ENCODE measurements around the gene ZNF385A. TPM values are rescaled to one million over a fixed set of nuclear protein-coding genes. Genes with fewer than 3 reads are reported as not detected.

ZNF385A gene
- total and polyA plus RNA-seq, 2 of the 4 experiments (the other 2 are of a cell fraction): 0.36 to 2.5 TPM

- Histone ChIP-seq H2AFZ (replicated peaks; ENCODE audit: low read length, poor library complexity) (peak overlapping the region; percentile 49), H2BK20ac (ENCODE audit: low read depth, low read length) (no peak overlapping the region), H3K23ac (ENCODE audit: low read depth, low read length) (peak overlapping the region; percentile 66; the same call in 1 of the 2 replicates), H3K56ac (ENCODE audit: extremely low read depth, insufficient read depth, low read length) (no peak overlapping the region), H4K91ac (ENCODE audit: insufficient read depth, low read depth, low read length) (no peak overlapping the region; the same call in 1 of the 2 replicates), H3K9me1 (ENCODE audit: insufficient read depth, low read length) (peaks cover 29% of the 10 kb centered on the region), H3K4ac (ENCODE audit: low read depth, low read length) (peak overlapping the region; percentile 42), H4K8ac (ENCODE audit: low read depth in 2 of 2, low read length in 2 of 2) (peak overlapping the region in 1 of 2 experiments; percentile 29; a peak in 1 of 4 replicates), H2BK5ac (ENCODE audit: low read depth, low read length, poor library complexity, severe bottlenecking) (peak overlapping the region; percentile 23), H3K9ac (ENCODE audit: low read depth, low read length) (peak overlapping the region; percentile 3; the same call in 1 of the 2 replicates), H3K36me3 (ENCODE audit: control insufficient read depth, insufficient read depth, low read length) (peaks cover 31% of the 10 kb centered on the region), H2BK15ac (ENCODE audit: low read depth, low read length) (no peak overlapping the region), H3K9me3 (ENCODE audit: control insufficient read depth, insufficient read depth, low read length) (no peaks in the 10 kb centered on the region), H4K5ac (ENCODE audit: low read depth, low read length) (no peak overlapping the region), H2AK9ac (replicated peaks; ENCODE audit: low read depth, low read length, poor library complexity) (peak overlapping the region; percentile 83), H3K4me3 (ENCODE audit: insufficient read depth, low read depth, low read length) (no peak overlapping the region), H3K79me1 (ENCODE audit: low read depth in 1 of 2, low read length in 2 of 2) (peaks cover 13 to 65% of the 10 kb centered on the region in 2 experiments), H4K20me1 (ENCODE audit: insufficient read depth, low read length) (peaks cover 92% of the 10 kb centered on the region), H3K4me1 (ENCODE audit: control insufficient read depth, insufficient read depth, low read length) (peaks cover 34% of the 10 kb centered on the region), H2BK120ac (ENCODE audit: low read depth, low read length) (no peak overlapping the region), H3K18ac (ENCODE audit: low read depth, low read length) (no peak overlapping the region), H2AK5ac (ENCODE audit: low read depth, low read length) (peak overlapping the region; percentile 76; the same call in 1 of the 2 replicates), H3K27ac (ENCODE audit: insufficient read depth, low read length) (peak overlapping the region; percentile 10), H3K4me2 (ENCODE audit: low read depth, low read length) (peak overlapping the region; percentile 22), H3K14ac (replicated peaks; ENCODE audit: low read depth, low read length) (peak overlapping the region; percentile 74), H3K27me3 (ENCODE audit: control insufficient read depth, insufficient read depth, low read length) (no peaks in the 10 kb centered on the region)
- 80% methylated on average over 4 of the region's 9 CpGs; no CpG with 5 or more reads in 1 of the 2 experiments for WGBS, 2 experiments (ENCODE audit: extremely low coverage in 2 of 2, insufficient read length in 1 of 2)
- in situ Hi-C loops (cut with MboI; ENCODE audit: low sequenced_read_pairs) (no loop called here), intact Hi-C loops (cut with micrococcal nuclease) (no loop called here), dilution Hi-C loops (cut with HindIII; ENCODE audit: low sequenced_read_pairs, unreplicated experiment) (no loop called here)
- DNase-seq (no peak), ATAC-seq (ENCODE audit: low read depth) (no peak)
- POLR2A ChIA-PET (ENCODE audit: unreplicated experiment): interaction anchor here (0.6 kb wide), 1 partner anchor 1527 kb away, joined by 6 read pairs; no protein-coding TSS in a partner anchor
- no TSS peak for BruUV-seq (replicated peaks)
- CTCF ChIA-PET: interaction anchor here (1.1 to 1.8 kb wide), 4 partner anchors 14 to 34 kb away, joined by 3 to 5 read pairs (median 4); no protein-coding TSS in a partner anchor
- TF ChIP-seq MAFK (IDR thresholded peaks at IDR 0.05; ENCODE audit: low read depth, low read length) (no peak), CHD1 (IDR thresholded peaks at IDR 0.05; ENCODE audit: low read depth, low read length) (no peak), NFE2L2 (IDR thresholded peaks at IDR 0.05; ENCODE audit: low read depth, low read length) (no peak), MXI1 (IDR thresholded peaks at IDR 0.05; ENCODE audit: borderline replicate concordance, low read depth, low read length) (no peak), POLR2A (IDR thresholded peaks at IDR 0.05; ENCODE audit: low read depth, low read length) (no peak), RFX5 (IDR thresholded peaks at IDR 0.05; ENCODE audit: low read depth, low read length) (no peak), SMC3 (IDR thresholded peaks at IDR 0.05; ENCODE audit: low read depth, low read length) (no peak), RCOR1 (IDR thresholded peaks at IDR 0.05; ENCODE audit: insufficient replicate concordance, low read length) (no peak), USF2 (IDR thresholded peaks at IDR 0.05; ENCODE audit: low read depth, low read length) (no peak), ELK1 (IDR thresholded peaks at IDR 0.05; ENCODE audit: borderline replicate concordance, low read depth, low read length) (no peak), BHLHE40 (IDR thresholded peaks at IDR 0.05; ENCODE audit: low read depth, low read length) (no peak), RAD21 (IDR thresholded peaks at IDR 0.05; ENCODE audit: low read length) (no peak), CEBPB (IDR thresholded peaks at IDR 0.05; ENCODE audit: low read depth, low read length) (no peak), FOS (IDR thresholded peaks at IDR 0.05; ENCODE audit: low read depth, low read length) (no peak), MAZ (IDR thresholded peaks at IDR 0.05; ENCODE audit: borderline replicate concordance, low read depth, low read length) (no peak)
These were observed 29.0 kb upstream of the ZNF385A start for GRCh38 chr12:54413284-54414190.
